Suprapubic skin (tissue), 3 donors: ENCODE data around the gene EFTUD2.

Experiments
- EP300 ChIP-seq: sonication (generic); formaldehyde crosslinking; IDR thresholded peaks from one replicate; pipeline ENCODE4 v1.6.1; 2017; ENCODE audit warnings: antibody characterized with exemption
- POLR2A ChIP-seq, 2 donors: fragments of 450-650 bp; IDR thresholded peaks; one replicate each; pipeline ENCODE4 v1.6.1; 2017; ENCODE audit warnings: antibody characterized with exemption in 2 of 2, mild to moderate bottlenecking in 2 of 2, moderate library complexity in 2 of 2
- TF ChIP-seq, protein P1 (sequence below), 2 donors: fragments of 200-600 bp in 1 of 2; fragments of 450-650 bp in 1 of 2; sonication (generic) in 1 of 2; IDR thresholded peaks; one replicate each; pipeline ENCODE4 v1.5.1; 2016 to 2019; ENCODE audit warnings: antibody characterized with exemption in 2 of 2, mild to moderate bottlenecking in 1 of 2, moderate library complexity in 1 of 2

GRCh38 chr17:44887016-44887415 lies 12.2 kb downstream of the EFTUD2 start:
- TF ChIP-seq, protein P1, sequence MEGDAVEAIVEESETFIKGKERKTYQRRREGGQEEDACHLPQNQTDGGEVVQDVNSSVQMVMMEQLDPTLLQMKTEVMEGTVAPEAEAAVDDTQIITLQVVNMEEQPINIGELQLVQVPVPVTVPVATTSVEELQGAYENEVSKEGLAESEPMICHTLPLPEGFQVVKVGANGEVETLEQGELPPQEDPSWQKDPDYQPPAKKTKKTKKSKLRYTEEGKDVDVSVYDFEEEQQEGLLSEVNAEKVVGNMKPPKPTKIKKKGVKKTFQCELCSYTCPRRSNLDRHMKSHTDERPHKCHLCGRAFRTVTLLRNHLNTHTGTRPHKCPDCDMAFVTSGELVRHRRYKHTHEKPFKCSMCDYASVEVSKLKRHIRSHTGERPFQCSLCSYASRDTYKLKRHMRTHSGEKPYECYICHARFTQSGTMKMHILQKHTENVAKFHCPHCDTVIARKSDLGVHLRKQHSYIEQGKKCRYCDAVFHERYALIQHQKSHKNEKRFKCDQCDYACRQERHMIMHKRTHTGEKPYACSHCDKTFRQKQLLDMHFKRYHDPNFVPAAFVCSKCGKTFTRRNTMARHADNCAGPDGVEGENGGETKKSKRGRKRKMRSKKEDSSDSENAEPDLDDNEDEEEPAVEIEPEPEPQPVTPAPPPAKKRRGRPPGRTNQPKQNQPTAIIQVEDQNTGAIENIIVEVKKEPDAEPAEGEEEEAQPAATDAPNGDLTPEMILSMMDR (IDR thresholded peaks at IDR 0.05) = no peak
- TF ChIP-seq POLR2A (IDR thresholded peaks at IDR 0.05) = no peak
- no peak for TF ChIP-seq EP300
